ENCODE data around the gene REXO5. TPM values are rescaled to one million over a fixed set of nuclear protein-coding genes. Genes with fewer than 3 reads are reported as not detected.

Gene REXO5
- total RNA-seq, 2 donors from 2014 or later = 16.5 to 23.8 TPM

DNA sequence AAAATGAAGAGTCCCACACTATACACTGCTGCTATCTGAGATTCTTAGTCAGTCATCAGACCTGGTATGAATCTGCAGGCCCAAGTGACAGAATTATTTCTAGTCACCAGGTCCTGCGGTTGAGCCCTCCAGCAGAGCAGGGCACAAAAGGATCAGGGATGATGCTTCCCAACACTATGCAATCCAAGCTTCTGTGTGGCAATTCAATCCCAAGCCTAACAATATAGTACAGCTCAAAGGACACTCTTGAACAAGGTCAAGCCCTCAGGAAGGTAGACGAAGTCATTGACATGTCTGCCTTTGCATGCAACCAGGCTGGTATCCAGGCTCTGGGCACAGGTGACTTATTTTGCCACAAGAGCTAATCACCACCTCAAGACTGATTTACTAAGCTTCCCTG lies 88.1 kb downstream of the REXO5 start:
- Mint-ChIP-seq H3K4me1 (ENCODE audit: low read depth) (peaks cover 27% of the 10 kb centered on the region), H3K27ac (no peak overlapping the region), H3K4me3 (no peak overlapping the region), H3K9me3 (no peaks in the 10 kb centered on the region), H3K27me3 (ENCODE audit: low read depth) (no peaks in the 10 kb centered on the region), H3K36me3 (ENCODE audit: insufficient read depth in 2 of 2) (peaks cover 2 to 6% of the 10 kb centered on the region in 2 donors)
- ATAC-seq (replicated peaks in 1 of 2) (no peak), DNase-seq (no peak)

DNA sequence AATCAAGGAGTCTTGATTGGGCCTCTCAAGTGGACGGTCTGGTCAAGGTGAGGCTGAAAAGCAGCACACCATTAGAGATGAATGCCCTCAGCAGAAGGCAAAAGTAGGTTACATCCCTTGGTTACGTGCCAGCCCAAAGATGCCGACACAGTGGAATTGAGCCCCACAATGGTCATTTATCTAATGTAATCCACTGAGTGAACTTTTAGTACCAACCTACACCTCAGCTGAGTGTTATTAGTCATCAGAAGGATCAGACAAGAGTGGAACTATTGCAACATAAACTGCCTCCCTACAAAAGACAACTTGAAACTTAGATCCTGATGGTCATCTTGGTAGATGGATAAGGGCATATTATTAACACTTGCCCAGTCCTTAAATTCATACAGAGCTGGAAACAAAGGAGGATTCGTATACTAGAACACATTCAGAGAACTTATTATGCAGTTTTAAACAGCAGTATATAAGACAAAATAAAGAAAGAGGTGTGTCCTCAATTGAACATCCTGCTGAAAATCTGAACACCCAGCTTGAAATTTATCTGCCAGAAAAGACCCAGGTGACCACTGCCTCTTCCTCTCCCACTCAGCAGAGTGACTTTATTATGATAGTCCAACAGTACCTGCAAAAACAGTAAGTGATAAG lies 91.0 kb downstream of the REXO5 start:
- H3K4me1 Mint-ChIP-seq (ENCODE audit: low read depth) = peaks cover 38% of the 10 kb centered on the region
- H3K27ac Mint-ChIP-seq = no peak overlapping the region
- DNase-seq (no peak), ATAC-seq (replicated peaks in 1 of 2) (no peak)
- H3K4me3 Mint-ChIP-seq = peak overlapping the region in 1 of 2 donors; percentile 90
- no peaks in the 10 kb centered on the region for H3K27me3 Mint-ChIP-seq (ENCODE audit: low read depth)
- H3K9me3 Mint-ChIP-seq = no peaks in the 10 kb centered on the region
- H3K36me3 Mint-ChIP-seq (ENCODE audit: insufficient read depth in 2 of 2) = peaks cover 12 to 18% of the 10 kb centered on the region in 2 donors

DNA sequence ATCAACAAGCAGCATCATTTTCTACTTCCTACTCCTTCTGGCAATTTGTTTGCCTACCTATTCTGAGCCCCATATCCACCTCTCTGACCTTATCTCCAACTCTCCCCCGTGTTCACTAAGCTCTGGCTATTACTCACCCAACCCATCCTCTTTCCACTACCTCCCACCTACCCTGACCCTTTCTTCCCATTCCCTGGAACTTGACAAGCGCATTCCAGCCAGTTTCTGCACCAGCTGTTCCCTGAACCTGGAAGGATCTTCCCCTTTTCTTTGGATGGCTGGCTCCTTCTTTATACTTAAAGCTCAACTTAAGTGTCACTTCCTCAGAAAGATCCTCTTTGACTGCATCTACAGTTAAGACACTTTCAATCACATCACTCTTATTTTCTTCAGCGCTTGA lies 91.6 kb downstream of the REXO5 start:
- no peak overlapping the region for H3K27ac Mint-ChIP-seq

DNA sequence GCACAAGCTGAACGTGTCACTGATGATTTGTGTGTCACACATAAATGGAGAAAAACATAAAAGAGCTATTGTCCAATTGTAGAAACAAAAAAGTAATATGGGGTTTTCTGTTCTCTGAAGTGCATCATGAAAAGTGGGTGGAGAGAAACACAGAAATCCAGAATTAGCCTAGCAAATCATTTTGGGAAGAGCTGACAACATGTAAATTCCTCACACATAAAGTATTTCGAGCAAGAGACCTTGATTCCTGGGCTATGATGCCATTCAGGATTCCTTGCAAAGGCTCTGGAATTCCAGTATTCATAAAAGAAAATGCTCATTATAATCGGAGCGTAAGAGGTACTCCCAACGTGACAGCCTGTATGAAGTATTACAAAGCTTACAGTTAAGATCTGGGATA lies 92.7 kb downstream of the REXO5 start:
- no peaks in the 10 kb centered on the region for H3K9me3 Mint-ChIP-seq
- peaks cover 12 to 21% of the 10 kb centered on the region in 2 donors for H3K36me3 Mint-ChIP-seq (ENCODE audit: insufficient read depth in 2 of 2)
- no peaks in the 10 kb centered on the region for H3K27me3 Mint-ChIP-seq (ENCODE audit: low read depth)
- peaks cover 55% of the 10 kb centered on the region for H3K4me1 Mint-ChIP-seq (ENCODE audit: low read depth)
- H3K4me3 Mint-ChIP-seq = peak overlapping the region; percentile 87 to 90
- ATAC-seq (replicated peaks in 1 of 2) (no peak), DNase-seq (no peak)
- peak overlapping the region; percentile 56 for H3K27ac Mint-ChIP-seq

More for the DNA sequence above, 91.6 kb downstream of the REXO5 start:
- Mint-ChIP-seq H3K4me1 (ENCODE audit: low read depth) (peaks cover 44% of the 10 kb centered on the region), H3K36me3 (ENCODE audit: insufficient read depth in 2 of 2) (peaks cover 12 to 21% of the 10 kb centered on the region in 2 donors), H3K4me3 (peak overlapping the region; percentile 11 to 90), H3K27me3 (ENCODE audit: low read depth) (no peaks in the 10 kb centered on the region), H3K9me3 (no peaks in the 10 kb centered on the region)
- no peak for ATAC-seq (replicated peaks in 1 of 2)
- no peak for DNase-seq

Other genes with a start within 250 kb of the REXO5 start
- under 1 TPM in 1 of 2 donors, not detected in 1; 0.10 TPM for gene ACSM2B, start 230.2 kb upstream of the REXO5 start, total RNA-seq
- gene ACSM1, start 108.8 kb upstream of the REXO5 start, total RNA-seq = under 1 TPM; 0.36 to 0.49 TPM
- gene THUMPD1, start 64.7 kb upstream of the REXO5 start, total RNA-seq = 10 to 100 TPM; 53.7 to 54.4 TPM
- 10 to 100 TPM; 23.7 to 26.7 TPM for gene ACSM3, start 42.5 kb upstream of the REXO5 start, total RNA-seq
- gene ERI2, start 55 bp upstream of the REXO5 start, total RNA-seq = 10 to 100 TPM; 20.8 to 24.7 TPM
- gene DCUN1D3, start 93.8 kb downstream of the REXO5 start, total RNA-seq = 1 to 10 TPM; 5.7 to 9.9 TPM
- gene LYRM1, start 94.2 kb downstream of the REXO5 start, total RNA-seq = 10 to 100 TPM; 31.8 to 44.0 TPM

Measured in activated T-cell treated with anti-CD3 and anti-CD28 coated beads, Interleukin-2, amount 50 U/mL, for 72 hours (primary cell).